Duodenal mucosa (tissue), 2 donors: Measurements from ENCODE around the gene SP3.

Experiments used
- H3K27ac ChIP-seq: one replicate; pipeline ENCODE4 v1.7.0; 2013; ENCODE audit warnings: low read depth, low read length
- H3K27me3 ChIP-seq, 2 donors: one replicate each; pipeline ENCODE4 v1.7.0; 2013; ENCODE audit warnings: low read length in 2 of 2, control low read depth in 1 of 2; ENCODE audit not compliant: insufficient read depth in 2 of 2, control insufficient read depth in 1 of 2
- H3K36me3 ChIP-seq, 2 donors: one replicate each; pipeline ENCODE4 v1.7.0; 2013; ENCODE audit warnings: low read length in 2 of 2, control low read depth in 1 of 2; ENCODE audit not compliant: insufficient read depth in 2 of 2, control insufficient read depth in 1 of 2
- H3K4me1 ChIP-seq, 2 donors: one replicate each; pipeline ENCODE4 v1.7.0; 2013; ENCODE audit warnings: low read length in 2 of 2, control low read depth in 1 of 2; ENCODE audit not compliant: insufficient read depth in 2 of 2, control insufficient read depth in 1 of 2
- H3K4me3 ChIP-seq, 2 donors: one replicate each; pipeline ENCODE4 v1.7.0; 2013; ENCODE audit warnings: low read length in 2 of 2, low read depth in 1 of 2
- H3K9ac ChIP-seq, 2 donors: one replicate each; pipeline ENCODE4 v1.7.0; 2013; ENCODE audit warnings: low read length in 2 of 2, low read depth in 1 of 2
- H3K9me3 ChIP-seq, 2 donors: one replicate each; pipeline ENCODE4 v1.7.0; 2013; ENCODE audit warnings: low read length in 2 of 2, control low read depth in 1 of 2; ENCODE audit not compliant: control insufficient read depth in 1 of 2

The SP3 gene

DNA sequence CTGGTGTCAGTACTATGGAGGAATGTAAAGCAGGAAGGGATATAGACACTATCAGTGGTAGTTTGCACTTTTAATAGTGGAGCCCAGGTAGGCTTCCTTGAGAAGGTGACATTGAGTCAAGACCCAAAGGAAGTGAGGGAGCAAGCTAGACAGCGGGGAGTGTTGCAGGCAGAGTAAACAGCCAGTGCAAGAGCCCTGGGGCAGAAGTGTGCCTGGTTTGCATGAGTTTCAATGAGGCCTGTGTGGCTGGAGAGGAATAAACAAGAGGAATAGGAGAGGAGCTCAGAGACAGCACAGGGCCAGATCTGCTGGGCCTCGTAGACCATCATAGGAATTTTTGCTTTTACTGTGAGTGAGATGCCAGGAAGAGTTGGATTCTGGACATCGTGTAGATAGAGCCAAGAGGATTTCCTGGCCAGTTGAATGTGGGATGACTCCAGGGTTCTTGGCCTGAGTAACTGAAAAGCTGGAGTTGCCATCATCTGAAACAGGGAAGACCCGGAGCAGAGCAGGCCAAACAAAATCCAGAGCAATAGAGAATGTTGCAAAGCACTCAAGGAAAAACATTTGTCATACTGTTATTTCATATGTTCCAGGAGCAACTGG lies 102.5 kb downstream of the SP3 start:
- H3K27ac ChIP-seq, result no peak overlapping the region

DNA sequence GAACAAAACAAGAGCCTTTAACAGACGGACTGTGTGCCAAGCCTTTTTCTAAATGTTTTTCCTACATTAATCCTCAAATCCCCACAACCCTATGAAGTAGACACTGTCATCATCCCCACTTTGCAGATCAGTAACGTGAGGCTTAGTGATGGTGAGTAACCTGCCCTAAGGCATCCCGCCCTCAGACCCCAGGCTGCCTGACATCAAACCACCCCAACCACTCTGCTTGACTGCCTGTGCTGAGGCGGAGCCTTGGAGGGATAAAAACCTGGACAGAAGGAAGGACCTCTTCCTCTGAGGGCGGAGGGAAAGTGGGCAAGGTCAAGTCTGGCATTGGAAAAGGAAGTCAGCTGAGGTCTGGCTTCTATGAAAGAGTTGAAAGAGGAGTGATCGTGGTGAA lies 104.6 kb downstream of the SP3 start:
- H3K9me3 ChIP-seq, result no peaks in the 10 kb centered on the region
- H3K4me3 ChIP-seq, result no peak overlapping the region
- H3K36me3 ChIP-seq, result no peaks in the 10 kb centered on the region
- no peak overlapping the region for H3K9ac ChIP-seq
- H3K4me1 ChIP-seq, result no peaks in the 10 kb centered on the region
- H3K27ac ChIP-seq, result no peak overlapping the region
- peaks cover 0 to 5% of the 10 kb centered on the region in 2 donors for H3K27me3 ChIP-seq

More for the DNA sequence above, 102.5 kb downstream of the SP3 start:
- peaks cover 3 to 5% of the 10 kb centered on the region in 2 donors for H3K27me3 ChIP-seq
- no peaks in the 10 kb centered on the region for H3K4me1 ChIP-seq
- no peaks in the 10 kb centered on the region for H3K9me3 ChIP-seq
- no peaks in the 10 kb centered on the region for H3K36me3 ChIP-seq
- H3K9ac ChIP-seq, result no peak overlapping the region
- H3K4me3 ChIP-seq, result no peak overlapping the region

DNA sequence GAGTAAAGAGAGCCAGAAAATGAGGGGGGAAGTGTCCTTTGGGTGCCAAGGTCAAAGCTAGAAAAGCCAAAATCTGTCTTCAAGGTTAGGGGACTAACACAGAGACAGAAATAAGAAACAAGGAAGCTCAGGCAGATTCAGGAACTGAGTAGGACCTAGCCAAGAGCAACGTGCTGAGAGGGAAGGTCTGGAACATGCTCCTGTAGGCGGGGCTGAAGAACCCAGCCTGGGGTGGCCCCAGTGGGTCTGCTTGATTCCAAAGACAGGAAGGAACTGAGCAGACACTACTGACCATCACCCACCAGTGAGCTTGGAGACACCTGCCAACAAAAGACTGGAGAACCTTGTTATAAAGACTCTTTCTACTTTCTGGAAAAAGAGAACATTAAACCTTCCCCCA lies 105.1 kb downstream of the SP3 start:
- Histone ChIP-seq H3K27ac (no peak overlapping the region), H3K9ac (no peak overlapping the region), H3K36me3 (no peaks in the 10 kb centered on the region), H3K4me3 (no peak overlapping the region), H3K4me1 (no peaks in the 10 kb centered on the region), H3K27me3 (peaks cover 0 to 5% of the 10 kb centered on the region in 2 donors), H3K9me3 (no peaks in the 10 kb centered on the region)

- Histone ChIP-seq H3K36me3 (no peaks in the 10 kb centered on the region), H3K27ac (no peak overlapping the region), H3K27me3 (no peaks in the 10 kb centered on the region), H3K4me1 (no peaks in the 10 kb centered on the region), H3K9ac (no peak overlapping the region), H3K9me3 (no peaks in the 10 kb centered on the region), H3K4me3 (no peak overlapping the region)
Observed at GRCh38 chr2:173858291-173858731, 106.9 kb downstream of the SP3 start.
